Measurements from ENCODE around the gene KLHL26.
"Not testable (repeated sequence)": the region's sequence is repeated elsewhere in the genome, so short reads cannot be mapped to it uniquely, and the experiment has no call there.

Gene KLHL26

GRCh38 chr19:18636969-18637629, at the start of gene KLHL26:
Gene KLHL26 (plus strand): TSS chr19:18637028. CDS start chr19:18637055, 27 bp downstream.
- no peak for DNase-seq

DNA sequence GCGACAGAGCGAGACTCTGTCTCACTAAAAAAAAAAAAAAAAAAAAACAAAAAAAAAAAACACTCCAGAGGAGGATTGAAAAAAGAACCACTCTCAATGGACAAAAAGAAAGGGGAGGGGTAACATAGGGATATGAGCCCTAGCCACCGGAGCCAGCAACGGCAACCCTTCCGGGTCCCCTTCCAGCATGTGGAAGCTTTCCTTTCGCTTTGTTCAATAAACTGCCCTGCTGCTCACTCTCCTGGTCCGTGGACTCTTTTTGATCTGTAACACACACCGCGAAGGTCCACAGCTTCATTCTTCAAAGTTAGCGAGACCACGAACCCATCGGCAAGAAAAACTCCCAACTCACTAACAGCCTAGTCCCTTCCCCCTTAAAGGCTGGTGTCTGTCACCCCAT, 49.3 kb upstream of the KLHL26 start:
- no peak for DNase-seq

- DNase-seq, result no peak
Observed at GRCh38 chr19:18587962-18588610, 48.7 kb upstream of the KLHL26 start.

DNA sequence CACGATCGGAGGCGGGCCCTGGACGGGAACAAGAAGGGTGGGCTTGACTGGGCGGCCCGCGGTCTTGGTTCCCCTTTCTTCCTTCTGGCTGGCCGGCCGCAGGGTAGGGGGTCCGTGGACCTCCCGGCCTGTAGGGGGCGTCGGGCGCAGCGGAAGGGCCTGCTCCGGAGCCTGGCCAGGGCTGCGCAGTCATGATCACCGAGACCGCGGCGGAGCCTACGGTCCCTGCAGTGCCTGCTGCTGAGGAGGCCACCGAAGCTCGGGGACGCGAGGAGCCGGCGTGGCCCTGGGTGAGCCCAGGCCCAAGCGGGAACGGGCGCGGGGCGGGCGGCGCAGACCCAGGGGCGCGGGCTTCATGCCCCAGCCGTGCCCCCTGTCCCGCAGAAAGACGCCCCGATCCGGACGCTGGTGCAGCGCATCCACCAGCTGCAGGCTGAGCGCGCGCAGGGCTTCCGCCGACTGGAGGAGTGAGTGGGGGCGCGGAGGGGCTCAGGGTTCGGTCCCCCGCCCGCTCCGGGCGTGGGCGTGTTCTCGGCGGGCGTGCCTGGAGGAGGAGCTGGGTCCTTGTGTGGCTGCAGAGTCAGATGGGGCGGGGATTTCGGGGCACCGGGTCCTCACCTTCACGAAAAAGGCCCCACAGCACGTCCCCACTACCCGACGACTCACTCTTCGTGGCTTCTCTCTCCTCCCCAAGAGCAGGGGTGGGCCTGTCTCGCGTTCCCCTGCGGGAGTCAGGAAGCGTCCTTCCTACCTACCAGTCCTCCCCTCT, 48.0 kb upstream of the KLHL26 start, which contains the start of gene REX1BD:
Gene REX1BD, plus strand, starts transcription at position 188 of the 769 bp plus-strand sequence. Its CDS starts 4 bp downstream, at position 192.
- DNase-seq, result peak; percentile 32

GRCh38 chr19:18589380-18590272, 47.2 kb upstream of the KLHL26 start:
- DNase-seq, result peak; percentile 14

- no peak for DNase-seq
Observed at GRCh38 chr19:18590273-18591272, 46.3 kb upstream of the KLHL26 start.

DNA sequence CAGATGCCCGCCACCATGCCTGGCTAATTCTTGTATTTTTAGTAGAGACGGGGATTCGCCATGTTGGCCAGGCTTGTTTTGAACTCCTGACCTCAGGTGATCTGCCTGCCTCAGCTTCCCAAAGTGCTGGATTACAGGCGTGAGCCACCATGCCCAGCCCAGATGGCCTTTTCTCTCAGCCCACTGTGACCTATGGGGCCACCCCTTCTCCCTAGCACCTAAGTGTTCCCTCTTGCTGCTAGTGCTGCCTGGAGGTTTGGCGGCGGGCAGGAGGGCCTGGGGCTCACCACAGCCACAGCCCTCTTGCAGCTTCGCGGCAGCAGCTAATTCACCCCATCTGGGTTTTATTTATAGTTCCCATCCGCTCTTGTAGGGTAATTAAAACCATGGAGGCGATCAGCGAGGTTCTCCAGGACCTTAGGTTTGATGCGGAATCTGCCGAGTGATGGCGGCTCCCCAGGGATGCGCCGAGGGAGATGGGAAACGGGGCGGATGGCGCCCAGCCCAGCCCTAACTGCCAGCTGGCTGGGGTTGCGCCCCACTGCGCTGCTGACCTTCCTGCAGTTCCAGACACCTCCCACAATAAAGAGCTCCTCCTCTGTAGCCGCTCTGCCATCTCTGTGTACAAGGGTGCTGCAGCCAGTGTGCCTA, 45.0 kb upstream of the KLHL26 start:
- DNase-seq, result no peak

GRCh38 chr19:18592732-18593131, 44.1 kb upstream of the KLHL26 start:
- DNase-seq, result not testable (repeated sequence)

DNA sequence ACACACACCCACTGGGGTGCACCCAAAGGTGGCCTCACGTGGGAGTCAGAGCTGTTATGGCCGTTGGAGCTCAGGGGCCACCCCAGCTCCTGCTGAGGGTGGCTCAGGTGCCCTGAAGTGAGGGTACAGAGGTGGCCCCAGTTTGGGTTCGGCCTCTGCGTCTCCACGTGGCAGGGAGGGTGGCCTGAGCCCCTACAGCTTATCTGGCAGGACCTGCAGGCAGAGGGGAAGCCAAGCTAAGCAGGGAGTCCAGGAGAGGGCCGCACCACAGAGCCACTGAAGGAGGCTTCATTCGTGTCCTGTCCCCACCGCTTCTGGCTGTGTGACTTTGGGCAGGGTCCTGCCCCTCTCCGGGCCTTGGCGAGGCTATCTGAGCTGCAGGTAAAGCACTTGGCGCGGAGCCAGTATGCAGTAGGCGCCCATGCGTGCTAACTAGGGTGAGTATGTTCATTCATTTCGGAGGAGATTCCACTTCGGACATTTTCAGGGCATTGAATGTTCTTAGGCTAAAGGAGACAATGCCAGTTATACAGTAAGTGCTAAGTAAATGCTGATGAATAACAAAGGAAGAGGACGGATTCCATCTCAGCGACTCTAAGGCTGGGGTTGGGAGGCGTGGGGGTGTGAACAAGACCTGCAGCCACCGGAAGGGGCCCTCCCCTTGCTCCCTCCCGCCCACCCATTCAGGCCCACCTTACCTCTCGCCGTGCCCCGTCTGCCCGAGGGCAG, 43.3 kb upstream of the KLHL26 start:
- no peak for DNase-seq

DNA sequence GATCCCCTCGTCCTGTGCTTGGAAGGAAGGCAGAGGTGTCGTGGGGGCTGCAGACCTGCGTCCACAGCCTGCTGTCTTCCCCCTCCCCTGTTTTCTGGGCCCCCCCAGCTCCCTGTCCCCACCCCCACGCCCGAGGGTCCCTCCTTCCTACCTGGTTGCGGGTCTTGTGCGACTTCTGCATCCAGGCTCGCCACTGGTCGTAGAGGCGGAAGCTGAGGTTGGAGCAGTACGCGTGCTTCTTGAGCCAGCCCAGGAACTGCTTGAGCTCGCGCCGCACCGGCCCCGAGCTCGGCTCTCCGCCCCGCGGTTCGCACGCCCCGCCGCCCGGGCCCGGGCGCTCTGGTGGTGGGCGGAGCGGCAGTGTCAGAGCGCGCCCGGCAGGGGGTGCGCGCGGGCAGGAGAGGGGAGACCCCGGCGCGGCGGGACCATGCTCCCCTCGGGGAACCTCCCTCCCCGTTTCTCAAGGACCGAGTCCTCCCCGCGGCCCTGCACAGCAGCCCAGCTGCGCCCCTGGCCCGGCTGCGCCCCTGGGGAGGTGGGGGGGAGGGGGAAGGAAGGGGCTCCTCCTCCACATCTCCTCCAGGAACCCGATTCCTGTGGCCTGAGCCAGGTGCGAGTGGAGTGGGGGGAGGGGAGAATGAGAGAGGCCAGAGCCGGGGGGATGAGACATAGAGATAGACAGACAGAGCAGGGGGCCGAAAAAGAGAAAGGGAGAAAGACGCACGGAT, 42.6 kb upstream of the KLHL26 start:
- peak; percentile 60 for DNase-seq

DNA sequence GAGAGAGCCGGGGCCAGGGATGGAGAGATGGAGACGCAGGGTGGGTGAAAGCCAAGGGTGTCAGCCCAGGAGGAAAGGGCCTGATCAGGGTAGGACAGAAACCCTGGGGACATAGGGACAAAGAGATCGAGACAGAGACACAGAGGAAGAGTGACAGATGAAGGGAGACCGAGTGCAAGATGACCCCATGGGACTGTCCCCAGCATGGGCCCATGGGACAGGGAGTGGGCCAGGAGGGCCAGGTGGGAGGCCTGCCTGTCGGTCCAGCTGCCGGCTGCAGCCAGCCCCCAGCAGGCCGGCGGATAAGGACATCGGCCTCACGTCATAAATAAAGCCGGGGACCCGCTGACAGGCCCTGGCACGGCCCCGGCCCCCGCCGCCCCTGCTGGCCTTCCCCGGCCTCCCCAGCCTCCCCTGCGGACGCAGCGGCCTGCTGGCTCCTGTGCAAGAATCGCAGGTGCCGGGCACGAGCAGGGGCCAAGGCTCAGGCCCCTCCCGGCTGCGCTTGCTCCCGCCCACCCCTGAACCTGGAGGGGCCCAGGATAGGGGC, 41.9 kb upstream of the KLHL26 start:
- no peak for DNase-seq

DNA sequence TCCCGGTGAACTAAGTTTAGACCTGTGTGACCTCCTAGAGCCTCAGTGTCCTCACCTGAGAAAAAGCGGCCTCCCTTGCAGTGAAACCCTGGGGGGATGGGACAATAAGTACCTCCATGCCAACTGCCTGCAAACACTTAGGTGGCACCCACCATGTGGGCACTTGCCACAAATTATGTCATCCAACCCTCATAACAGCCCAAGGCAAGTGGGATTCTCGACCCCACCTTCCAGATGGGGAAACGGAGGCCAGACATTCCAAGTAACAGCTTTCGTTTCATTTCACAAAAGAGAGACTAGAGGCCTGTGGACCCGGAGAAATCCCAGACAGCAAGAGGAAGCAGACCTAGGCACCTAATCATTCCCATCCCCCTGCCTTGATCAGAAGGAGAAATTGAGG, 41.4 kb upstream of the KLHL26 start:
- no peak for DNase-seq

GRCh38 chr19:18596752-18597157, 40.1 kb upstream of the KLHL26 start:
- DNase-seq, result no peak

DNA sequence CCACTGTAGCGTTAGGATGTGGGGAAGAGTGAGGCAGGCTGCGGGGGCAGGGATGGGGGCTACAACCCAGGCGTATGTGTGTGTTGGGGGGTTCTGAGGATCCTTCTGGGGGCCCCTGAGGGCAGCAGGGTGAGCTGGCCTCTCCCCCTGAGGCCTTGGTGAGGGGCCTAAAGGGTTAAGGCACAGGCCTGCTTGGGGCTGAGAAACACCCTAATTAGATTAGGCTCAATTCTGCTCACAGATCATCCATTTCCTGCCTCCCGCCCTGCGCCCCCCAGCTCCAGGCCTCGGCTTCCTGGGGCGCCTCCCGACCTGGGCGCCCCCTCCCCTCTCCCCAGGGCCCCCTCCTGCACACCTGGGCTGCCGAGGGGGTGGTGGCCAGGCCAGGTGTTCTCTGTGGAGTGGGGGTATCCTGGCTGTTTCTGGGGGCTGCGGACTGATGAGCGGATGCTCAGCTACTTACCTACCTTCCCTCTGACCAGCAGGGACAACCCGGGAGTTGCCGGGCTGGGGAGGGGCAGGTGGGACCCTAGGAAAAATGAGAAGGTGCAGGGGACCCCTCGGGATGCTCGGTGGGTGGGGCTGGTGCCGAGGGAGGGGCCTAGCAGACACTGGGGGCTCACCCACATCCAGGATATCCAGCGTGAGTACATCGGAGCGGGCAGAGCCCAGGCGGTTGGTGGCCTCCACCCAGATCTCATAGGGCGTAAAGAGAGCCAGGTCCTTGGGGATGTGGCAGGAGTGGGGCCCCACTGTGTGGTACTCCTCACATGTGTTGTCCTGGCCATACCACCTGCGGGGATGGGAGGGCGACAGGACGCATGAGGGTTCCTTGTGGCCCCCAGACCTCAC, 38.8 kb upstream of the KLHL26 start:
- DNase-seq, result no peak

- no peak for DNase-seq
Observed at GRCh38 chr19:18599485-18599884, 37.3 kb upstream of the KLHL26 start.

DNA sequence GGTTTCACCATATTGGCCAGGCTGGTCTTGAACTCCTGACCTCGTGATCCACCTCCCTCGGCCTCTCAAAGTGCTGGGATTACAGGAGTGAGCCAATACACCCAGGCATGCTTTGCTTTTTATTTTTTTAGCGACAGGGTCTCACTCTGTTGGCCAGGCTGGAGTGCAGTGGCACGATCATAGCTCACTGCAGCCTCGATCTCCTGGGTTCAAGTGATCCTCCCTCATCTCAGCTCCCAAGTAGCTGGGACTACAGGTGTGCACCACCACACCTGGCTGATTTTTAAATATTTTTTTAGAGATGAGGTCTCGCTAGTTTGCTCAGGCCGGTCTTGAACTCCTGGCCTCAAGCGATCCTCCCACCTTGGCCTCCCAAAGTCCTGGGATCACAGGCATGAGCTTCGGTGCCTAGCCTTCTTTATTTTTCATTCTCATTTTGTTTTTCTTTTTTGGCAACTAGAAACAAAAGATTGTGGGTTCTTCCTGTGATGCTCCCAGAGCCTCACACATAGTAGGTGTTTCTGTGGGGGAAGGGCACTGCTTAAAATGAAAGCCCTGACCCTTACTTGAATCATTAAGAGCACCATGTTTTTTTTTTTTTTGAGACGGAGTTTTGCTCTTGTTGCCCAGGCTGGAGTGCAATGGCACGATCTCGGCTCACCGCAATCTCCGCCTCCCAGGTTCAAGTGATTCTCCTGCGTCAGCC, 36.0 kb upstream of the KLHL26 start:
- not testable (repeated sequence) for DNase-seq

DNA sequence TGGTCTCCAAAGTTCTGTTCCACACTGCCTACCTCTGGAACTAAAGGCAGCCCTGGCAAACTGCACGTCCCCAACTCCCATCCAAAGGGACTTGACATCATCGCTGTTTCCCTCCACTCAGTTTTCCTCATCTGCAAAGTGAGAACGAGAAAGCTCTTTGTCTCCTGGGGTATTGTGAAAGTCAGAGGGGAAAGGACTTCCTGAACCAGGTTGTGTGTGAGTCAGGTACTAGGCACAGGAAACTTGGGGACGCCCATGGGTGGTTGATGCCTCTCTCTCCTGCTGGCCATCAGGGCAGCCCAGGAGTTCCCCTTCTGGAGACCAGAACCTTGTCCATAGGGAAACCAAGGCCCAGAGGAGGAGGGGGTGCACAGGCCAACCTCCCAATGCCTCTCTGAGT, 35.0 kb upstream of the KLHL26 start:
- no peak for DNase-seq

All from amniotic stem cell (primary cell).